Fibroblast of the aortic adventitia (primary cell): ENCODE data around the gene MARCHF3. TPM values are rescaled to one million over a fixed set of nuclear protein-coding genes. Genes with fewer than 3 reads are reported as not detected.

ENCODE experiments used
- DNase-seq: peaks from one replicate; pipeline ENCODE4 v3.0.0-alpha.2; 2010; ENCODE audit warnings: low read depth
- H3K4me3 ChIP-seq: 2 replicates; pipeline ENCODE4 v1.5.1; 2011; ENCODE audit warnings: low read depth, mild to moderate bottlenecking, control low read depth, low read length, moderate library complexity
- total RNA-seq: library from RNA; depleted of rRNA; stranded (reverse); fragments of >200 nt; gene quantifications from 2 replicates; pipeline ENCODE4 v1.2.3, GENCODE V29; 2012; ENCODE audit warnings: low replicate concordance
- TF ChIP-seq, protein P1 (sequence below): IDR thresholded peaks from 2 replicates; pipeline ENCODE4 v1.5.1; 2011; ENCODE audit warnings: mild to moderate bottlenecking, low read length, control low read depth, inconsistent platforms; ENCODE audit not compliant: insufficient read depth

The MARCHF3 gene
- total RNA-seq, 1 donor: 16.9 TPM

- no peak overlapping the region for H3K4me3 ChIP-seq
- DNase-seq: peak; percentile 97
- TF ChIP-seq, protein P1, sequence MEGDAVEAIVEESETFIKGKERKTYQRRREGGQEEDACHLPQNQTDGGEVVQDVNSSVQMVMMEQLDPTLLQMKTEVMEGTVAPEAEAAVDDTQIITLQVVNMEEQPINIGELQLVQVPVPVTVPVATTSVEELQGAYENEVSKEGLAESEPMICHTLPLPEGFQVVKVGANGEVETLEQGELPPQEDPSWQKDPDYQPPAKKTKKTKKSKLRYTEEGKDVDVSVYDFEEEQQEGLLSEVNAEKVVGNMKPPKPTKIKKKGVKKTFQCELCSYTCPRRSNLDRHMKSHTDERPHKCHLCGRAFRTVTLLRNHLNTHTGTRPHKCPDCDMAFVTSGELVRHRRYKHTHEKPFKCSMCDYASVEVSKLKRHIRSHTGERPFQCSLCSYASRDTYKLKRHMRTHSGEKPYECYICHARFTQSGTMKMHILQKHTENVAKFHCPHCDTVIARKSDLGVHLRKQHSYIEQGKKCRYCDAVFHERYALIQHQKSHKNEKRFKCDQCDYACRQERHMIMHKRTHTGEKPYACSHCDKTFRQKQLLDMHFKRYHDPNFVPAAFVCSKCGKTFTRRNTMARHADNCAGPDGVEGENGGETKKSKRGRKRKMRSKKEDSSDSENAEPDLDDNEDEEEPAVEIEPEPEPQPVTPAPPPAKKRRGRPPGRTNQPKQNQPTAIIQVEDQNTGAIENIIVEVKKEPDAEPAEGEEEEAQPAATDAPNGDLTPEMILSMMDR: no peak
These were observed 65.3 kb downstream of the MARCHF3 start for GRCh38 chr5:126965061-126965475.

DNA sequence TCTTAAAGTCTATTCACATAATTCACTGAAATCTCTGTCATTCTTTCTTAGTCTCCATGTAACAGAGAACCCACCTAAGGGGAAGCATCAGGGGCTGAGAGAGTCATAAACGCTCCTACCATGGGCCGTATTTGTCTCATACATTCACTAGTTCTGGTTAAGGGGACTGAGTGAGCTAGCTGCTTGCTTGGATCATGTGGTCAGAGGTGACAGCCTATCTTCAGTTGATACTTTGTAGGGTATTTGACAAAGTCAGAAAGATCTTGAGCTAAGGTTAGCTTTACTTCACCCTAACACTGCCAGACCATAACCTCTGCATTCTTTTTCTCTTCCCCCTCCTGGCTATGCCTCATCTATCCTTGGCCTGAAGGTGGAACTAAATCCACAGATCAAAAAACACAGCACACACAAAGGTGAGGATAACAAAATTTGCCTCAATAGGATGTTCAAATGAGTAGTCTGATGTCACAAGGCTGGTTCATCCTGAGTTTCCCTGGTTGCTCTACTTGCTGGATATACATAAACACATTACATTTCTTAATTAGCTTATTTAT is 66.5 kb downstream of the MARCHF3 start:
- DNase-seq: no peak
- TF ChIP-seq, protein P1: no peak
- H3K4me3 ChIP-seq: no peak overlapping the region

DNA sequence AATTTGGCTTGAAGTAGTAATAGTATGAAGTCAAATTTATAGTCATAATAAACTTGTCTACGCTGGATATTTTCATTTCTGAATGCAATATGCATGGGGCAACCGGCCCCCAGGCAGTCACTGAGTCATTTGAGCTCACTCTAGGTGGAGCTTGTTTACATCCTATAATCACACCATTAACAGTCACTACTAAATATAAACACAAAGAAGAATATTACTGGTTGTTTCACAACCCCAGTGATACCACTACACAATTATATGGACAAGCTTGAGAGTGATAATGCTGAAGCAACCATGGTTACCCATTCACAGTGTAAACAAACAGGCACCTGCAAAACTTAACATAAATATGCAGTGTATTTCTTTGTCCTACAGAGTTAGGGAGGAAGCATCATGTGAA is 68.7 kb downstream of the MARCHF3 start:
- DNase-seq: no peak
- no peak overlapping the region for H3K4me3 ChIP-seq
- TF ChIP-seq, protein P1: no peak

DNA sequence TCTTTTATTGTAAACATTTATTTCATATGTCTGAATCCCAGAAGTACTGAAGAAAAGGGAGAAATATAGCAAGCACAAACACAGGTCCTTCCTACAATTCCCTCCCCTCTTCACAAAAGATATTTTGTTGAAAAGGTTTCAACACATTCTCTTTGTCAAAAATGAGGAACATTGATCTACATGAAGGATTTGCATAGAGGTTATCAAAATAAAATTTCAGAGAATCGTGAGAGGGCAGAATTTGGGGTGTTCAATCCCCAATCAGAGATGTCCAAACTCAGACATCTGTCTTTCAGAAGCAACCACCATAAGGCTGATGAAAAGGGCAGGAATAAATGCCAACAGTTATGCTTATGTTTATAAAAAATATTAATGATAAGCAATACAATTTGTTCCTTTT is 69.2 kb downstream of the MARCHF3 start:
- no peak for DNase-seq
- no peak overlapping the region for H3K4me3 ChIP-seq
- TF ChIP-seq, protein P1: no peak

- H3K4me3 ChIP-seq: no peak overlapping the region
- no peak for DNase-seq
- TF ChIP-seq, protein P1: no peak
These were observed 71.2 kb downstream of the MARCHF3 start for GRCh38 chr5:126959188-126959587.

- no peak for DNase-seq
- TF ChIP-seq, protein P1: no peak
These were observed 73.4 kb downstream of the MARCHF3 start for GRCh38 chr5:126956991-126957390.

GRCh38 chr5:126954981-126955380 is 75.4 kb downstream of the MARCHF3 start:
- TF ChIP-seq, protein P1: no peak

More at GRCh38 chr5:126956991-126957390, 73.4 kb downstream of the MARCHF3 start:
- no peak overlapping the region for H3K4me3 ChIP-seq

More at GRCh38 chr5:126954981-126955380, 75.4 kb downstream of the MARCHF3 start:
- no peak for DNase-seq
- H3K4me3 ChIP-seq: no peak overlapping the region
